Measurements from ENCODE around the gene NCOR2. TPM values are rescaled to one million over a fixed set of nuclear protein-coding genes. Genes with fewer than 3 reads are reported as not detected.

The NCOR2 gene
- total and polyA plus RNA-seq, 2 donors (not counting 3 experiments of a cell fraction or from before 2014, with no cell fraction given): 26.5 to 241 TPM

- H3K27me3 ChIP-seq (ENCODE audit: control insufficient read depth in 2 of 2, insufficient read depth in 2 of 2, low read length in 2 of 2): no peaks in the 10 kb centered on the region
- H3K27ac ChIP-seq (ENCODE audit: insufficient read depth, low read depth, low read length): no peak overlapping the region
- no peak overlapping the region for H2AFZ ChIP-seq (ENCODE audit: low read depth, low read length)
- FAIRE-seq (no peak), DNase-seq (ENCODE audit: low read depth, low spot score) (no peak)
- no peak for TF ChIP-seq CTCF (IDR thresholded peaks at IDR 0.05; ENCODE audit: extremely low read depth in 1 of 2, insufficient read depth in 1 of 2, low read depth in 1 of 2, low read length in 2 of 2)
- TF ChIP-seq EZH2 (IDR thresholded peaks at IDR 0.05; ENCODE audit: borderline replicate concordance, low read depth, low read length, severe bottlenecking): no peak
- TF ChIP-seq JUN (IDR thresholded peaks at IDR 0.05; ENCODE audit: borderline replicate concordance, insufficient read depth, insufficient read length, low read depth): no peak
- TF ChIP-seq POLR2A (IDR thresholded peaks at IDR 0.05; ENCODE audit: low read depth, low read length): no peak
- no peak for TF ChIP-seq POLR2AphosphoS5 (IDR thresholded peaks at IDR 0.05; ENCODE audit: insufficient read depth, low read depth, low read length)
- no peak for TF ChIP-seq GATA2 (IDR thresholded peaks at IDR 0.05; ENCODE audit: insufficient read depth, insufficient read length, low read depth, low read length)
- TF ChIP-seq MYC (IDR thresholded peaks at IDR 0.05; ENCODE audit: low read depth, low read length): no peak
- no peak for TF ChIP-seq MAX (IDR thresholded peaks at IDR 0.05; ENCODE audit: insufficient read depth, insufficient read length)
- no peak for TF ChIP-seq FOS (IDR thresholded peaks at IDR 0.05; ENCODE audit: borderline replicate concordance, insufficient read depth, low read length)
- peaks cover 34% of the 10 kb centered on the region for H3K79me2 ChIP-seq (ENCODE audit: control insufficient read depth, insufficient read depth, low read length)
- no peak overlapping the region for H3K9ac ChIP-seq (replicated peaks; ENCODE audit: extremely low read depth, insufficient read depth, low read length)
- BruUV-seq (replicated peaks): no TSS peak
- peaks cover 0 to 4% of the 10 kb centered on the region in 2 experiments for H3K36me3 ChIP-seq (ENCODE audit: control insufficient read depth in 2 of 2, extremely low read depth in 1 of 2, insufficient read depth in 2 of 2, low read length in 2 of 2)
- ChIA-PET CTCF (no interaction called here), POLR2A (no interaction called here)
- no peaks in the 10 kb centered on the region for H3K4me1 ChIP-seq (ENCODE audit: control insufficient read depth, extremely low read depth, insufficient read depth, low read length)
- no peaks in the 10 kb centered on the region for H3K9me1 ChIP-seq (replicated peaks; ENCODE audit: control insufficient read depth, extremely low read depth, insufficient read depth, low read length)
- no peaks in the 10 kb centered on the region for H3K9me3 ChIP-seq (replicated peaks; ENCODE audit: control insufficient read depth, insufficient read depth, low read length)
- dilution Hi-C loops (cut with MboI; ENCODE audit: extremely low pct_ligation_motif_present, low sequenced_read_pairs): no loop called here
- no peak overlapping the region for H3K4me3 ChIP-seq (replicated peaks in 1 of 3; ENCODE audit: insufficient read depth in 1 of 3, low read depth in 1 of 3, low read length in 3 of 3)
- H3K4me2 ChIP-seq (ENCODE audit: insufficient read depth, low read length): no peak overlapping the region
- intact Hi-C loops (cut with micrococcal nuclease): no loop called here
- no peaks in the 10 kb centered on the region for H4K20me1 ChIP-seq (replicated peaks; ENCODE audit: control insufficient read depth, extremely low read depth, insufficient read depth, low read length)
Observed at GRCh38 chr12:124531906-124532305, 35.5 kb downstream of the NCOR2 start.
